Liver (tissue), 9 donors: ENCODE data around the gene GOLGA5. TPM values are rescaled to one million over a fixed set of nuclear protein-coding genes. Genes with fewer than 3 reads are reported as not detected.
"Not testable (repeated sequence)": the region's sequence is repeated elsewhere in the genome, so short reads cannot be mapped to it uniquely, and the experiment has no call there.

Source experiments
- DNase-seq: peaks from one replicate; pipeline ENCODE4 v3.0.0-alpha.2; 2017; ENCODE audit warnings: low spot score
- H3K27ac ChIP-seq, 2 donors: one replicate each; pipeline ENCODE4 v1.7.0; 2013; ENCODE audit warnings: inconsistent platforms in 2 of 2, low read length in 2 of 2, control low read depth in 1 of 2, low read depth in 1 of 2, mild to moderate bottlenecking in 1 of 2
- H3K27me3 ChIP-seq, 4 donors: one replicate each; pipeline versions ENCODE4 v1.6.1 to v1.7.0; 2013; ENCODE audit warnings: low read length in 3 of 4, inconsistent platforms in 1 of 4, mild to moderate bottlenecking in 1 of 4, moderate library complexity in 1 of 4; ENCODE audit not compliant: control insufficient read depth in 4 of 4, insufficient read depth in 4 of 4
- H3K36me3 ChIP-seq, 4 donors: one replicate each; pipeline versions ENCODE4 v1.6.1 to v1.7.0; 2013; ENCODE audit warnings: low read length in 3 of 4, mild to moderate bottlenecking in 3 of 4, low read depth in 1 of 4, moderate library complexity in 1 of 4; ENCODE audit not compliant: control insufficient read depth in 4 of 4, insufficient read depth in 3 of 4
- H3K4me1 ChIP-seq, 4 donors: one replicate each; pipeline versions ENCODE4 v1.6.1 to v1.7.0; 2013; ENCODE audit warnings: low read length in 3 of 4, mild to moderate bottlenecking in 3 of 4, moderate library complexity in 1 of 4; ENCODE audit not compliant: control insufficient read depth in 4 of 4, insufficient read depth in 4 of 4
- H3K4me3 ChIP-seq, 3 donors: one replicate each; pipeline versions ENCODE4 v1.6.1 to v1.7.0; 2013; ENCODE audit warnings: low read length in 3 of 3, control low read depth in 1 of 3, low read depth in 1 of 3, mild to moderate bottlenecking in 1 of 3
- H3K9ac ChIP-seq, 2 donors: one replicate each; pipeline ENCODE4 v1.7.0; 2013; ENCODE audit warnings: low read length in 2 of 2, mild to moderate bottlenecking in 2 of 2, moderate library complexity in 2 of 2, control low read depth in 1 of 2, low read depth in 1 of 2
- H3K9me3 ChIP-seq, 4 donors: one replicate each; pipeline versions ENCODE4 v1.6.1 to v1.7.0; 2013; ENCODE audit warnings: low read length in 3 of 4; ENCODE audit not compliant: control insufficient read depth in 4 of 4
- EGR1 ChIP-seq, 2 donors: IDR thresholded peaks; 2 replicates each; pipeline ENCODE4 v1.6.1; 2016 to 2018; ENCODE audit warnings: antibody characterized with exemption in 2 of 2, low read depth in 2 of 2
- FOXA1 ChIP-seq: IDR thresholded peaks from 2 replicates; pipeline ENCODE4 v1.6.1; 2016; ENCODE audit warnings: antibody characterized with exemption
- FOXA2 ChIP-seq: IDR thresholded peaks from 2 replicates; pipeline ENCODE4 v1.6.1; 2016; ENCODE audit warnings: antibody characterized with exemption
- GABPA ChIP-seq, 2 donors: IDR thresholded peaks in 1 of 2; conservative IDR thresholded peaks in 1 of 2; 2 replicates each; pipeline ENCODE4 v1.6.1; 2016; ENCODE audit warnings: antibody characterized with exemption in 2 of 2, mild to moderate bottlenecking in 1 of 2, moderate library complexity in 1 of 2
- HNF4A ChIP-seq, 2 donors: conservative IDR thresholded peaks; 2 replicates each; pipeline ENCODE4 v1.6.1; 2016; ENCODE audit warnings: antibody characterized with exemption in 2 of 2, mild to moderate bottlenecking in 2 of 2
- HNF4G ChIP-seq: IDR thresholded peaks from 2 replicates; pipeline ENCODE4 v1.6.1; 2016; ENCODE audit warnings: antibody characterized with exemption
- JUND ChIP-seq, 2 donors: IDR thresholded peaks; 2 replicates each; pipeline ENCODE4 v1.6.1; 2016; ENCODE audit warnings: antibody characterized with exemption in 2 of 2
- NR2F2 ChIP-seq: IDR thresholded peaks from 2 replicates; pipeline ENCODE4 v1.6.1; 2016; ENCODE audit warnings: antibody characterized with exemption
- RAD21 ChIP-seq, 2 donors: IDR thresholded peaks; 2 replicates each; pipeline ENCODE4 v1.6.1; 2016; ENCODE audit warnings: antibody characterized with exemption in 2 of 2, mild to moderate bottlenecking in 2 of 2
- RXRA ChIP-seq, 2 donors: IDR thresholded peaks; 2 replicates each; pipeline ENCODE4 v1.6.1; 2017 to 2018; ENCODE audit warnings: antibody characterized with exemption in 2 of 2, mild to moderate bottlenecking in 1 of 2
- SP1 ChIP-seq: IDR thresholded peaks from 2 replicates; pipeline ENCODE4 v1.6.1; 2018; ENCODE audit warnings: antibody characterized with exemption, mild to moderate bottlenecking
- TAF1 ChIP-seq: conservative IDR thresholded peaks from 2 replicates; pipeline ENCODE4 v1.6.1; 2016; ENCODE audit warnings: antibody characterized with exemption, mild to moderate bottlenecking
- YY1 ChIP-seq: IDR thresholded peaks from 2 replicates; pipeline ENCODE4 v1.6.1; 2016; ENCODE audit warnings: antibody characterized with exemption, mild to moderate bottlenecking
- WGBS: extraction: QIAGEN DNeasy Blood & Tissue Kit; methylation state at CpG from one replicate; pipeline ENCODE4 v1.1.7; 2013; 5-methylcytosine and 5-hydroxymethylcytosine counted together
- polyA plus RNA-seq, 2 donors: library from polyadenylated mRNA; stranded (reverse) in 1 of 2; unstranded in 1 of 2; fragments of 200-250 nt in 1 of 2; fragments of >200 nt in 1 of 2; fragmentation: Nextera tagmentation in 1 of 2; extraction: Ambion mirVana in 1 of 2; gene quantifications; one replicate each; pipeline versions ENCODE4 v1.2.1 to v1.2.3, GENCODE V29; 2013 to 2015
- total RNA-seq, 2 donors: library from RNA; depleted of rRNA; stranded (reverse); fragments of >200 nt; gene quantifications; one replicate each; pipeline ENCODE4 v1.2.3, GENCODE V29; 2014
- TF ChIP-seq, protein P1 (sequence below): IDR thresholded peaks from 2 replicates; pipeline ENCODE4 v1.6.1; 2016; ENCODE audit warnings: antibody characterized with exemption
- TF ChIP-seq, protein P2 (sequence below): IDR thresholded peaks from 2 replicates; pipeline ENCODE4 v1.6.1; 2016; ENCODE audit warnings: antibody characterized with exemption
- TF ChIP-seq, protein P3 (sequence below): IDR thresholded peaks from 2 replicates; pipeline ENCODE4 v1.6.1; 2016; ENCODE audit warnings: antibody characterized with exemption
- TF ChIP-seq, protein P4 (sequence below): IDR thresholded peaks from 2 replicates; pipeline ENCODE4 v1.6.1; 2016; ENCODE audit warnings: antibody characterized with exemption, mild to moderate bottlenecking
- TF ChIP-seq, protein P5 (sequence below): fragments of 150-350 bp; IDR thresholded peaks from 2 replicates; pipeline ENCODE4 v1.5.1; 2017; ENCODE audit warnings: improper control_type of control experiment, low read depth, low read length; ENCODE audit not compliant: missing input control
- donor health status: healthy.
- donor health status: healthy.
- donor health status: healthy.
- donor health status: healthy.
- donor health status: healthy.

The GOLGA5 gene
- total and polyA plus RNA-seq, 4 donors = 19.2 to 39.9 (median 28.2) TPM

DNA sequence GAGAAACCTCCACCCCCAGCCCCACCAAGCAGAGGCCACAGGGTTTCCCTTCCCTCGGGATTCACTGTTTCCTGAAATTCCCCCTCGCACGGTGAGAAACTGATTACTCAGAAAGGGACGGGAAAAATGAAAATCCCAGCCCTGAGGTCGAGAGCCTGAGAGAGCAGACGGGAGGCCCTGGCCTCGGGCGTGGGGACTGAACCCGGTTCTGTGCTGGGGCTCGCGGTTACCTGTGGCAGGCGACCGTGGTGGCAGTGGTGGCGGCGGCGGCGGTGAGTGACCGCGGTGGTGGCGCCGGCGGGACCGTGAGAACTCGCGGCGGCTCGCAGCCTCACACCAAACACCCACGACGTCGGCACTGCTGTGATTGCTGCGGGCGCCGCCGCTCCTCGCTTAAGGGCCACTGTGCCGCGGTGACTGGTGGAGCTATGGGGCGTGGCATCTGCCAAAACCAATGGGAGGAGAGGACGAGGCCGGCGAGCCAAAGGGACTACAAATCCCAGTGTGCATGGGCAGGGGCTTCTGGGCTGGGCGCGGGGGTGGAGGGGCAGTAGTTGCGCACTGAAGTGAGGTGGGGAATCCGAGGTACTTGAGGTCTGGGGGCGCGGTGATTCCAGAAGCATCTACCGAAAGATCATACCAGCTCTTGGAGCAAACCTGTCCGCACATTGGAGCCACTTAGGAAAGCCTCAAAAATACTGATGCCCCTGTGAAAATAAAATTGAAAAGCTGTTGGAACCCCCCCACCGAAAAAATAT is 45.7 kb upstream of the GOLGA5 start, which contains the start of gene LGMN:
LGMN (minus strand) TSS at position 369 of the 758 bp plus-strand sequence. CDS start 15,841 bp downstream, outside the sequence.
- Histone ChIP-seq H3K9me3 (no peaks in the 10 kb centered on the region), H3K36me3 (no peaks in the 10 kb centered on the region), H3K27ac (peak within 1 kb of the TSS; percentile 82 to 95), H3K4me3 (peak within 1 kb of the TSS; percentile 71 to 84 (median 84)), H3K9ac (peak within 1 kb of the TSS; percentile 88 to 93), H3K27me3 (no peaks in the 10 kb centered on the region), H3K4me1 (peaks cover 0 to 15% (median 6%) of the 10 kb centered on the region in 4 donors)
- DNase-seq = peak; percentile 83
- TF ChIP-seq RXRA (IDR thresholded peaks at IDR 0.05) (peak; percentile 9 to 17), NR2F2 (no peak), HNF4G (no peak), YY1 (peak; percentile 71), FOXA2 (no peak), SP1 (peak; percentile 74), RAD21 (IDR thresholded peaks at IDR 0.05) (peak; percentile 24 to 33), GABPA (IDR thresholded peaks at IDR 0.05 in 1 of 2, conservative IDR thresholded peaks at IDR 0.05 in 1 of 2) (no peak), HNF4A (conservative IDR thresholded peaks at IDR 0.05) (peak in 1 of 2 donors; percentile 17), TAF1 (peak; percentile 98), JUND (IDR thresholded peaks at IDR 0.05) (no peak), EGR1 (IDR thresholded peaks at IDR 0.05; ENCODE audit: low read depth in 2 of 2) (peak; percentile 72 to 82), FOXA1 (peak; percentile 36)
- TF ChIP-seq, protein P1, sequence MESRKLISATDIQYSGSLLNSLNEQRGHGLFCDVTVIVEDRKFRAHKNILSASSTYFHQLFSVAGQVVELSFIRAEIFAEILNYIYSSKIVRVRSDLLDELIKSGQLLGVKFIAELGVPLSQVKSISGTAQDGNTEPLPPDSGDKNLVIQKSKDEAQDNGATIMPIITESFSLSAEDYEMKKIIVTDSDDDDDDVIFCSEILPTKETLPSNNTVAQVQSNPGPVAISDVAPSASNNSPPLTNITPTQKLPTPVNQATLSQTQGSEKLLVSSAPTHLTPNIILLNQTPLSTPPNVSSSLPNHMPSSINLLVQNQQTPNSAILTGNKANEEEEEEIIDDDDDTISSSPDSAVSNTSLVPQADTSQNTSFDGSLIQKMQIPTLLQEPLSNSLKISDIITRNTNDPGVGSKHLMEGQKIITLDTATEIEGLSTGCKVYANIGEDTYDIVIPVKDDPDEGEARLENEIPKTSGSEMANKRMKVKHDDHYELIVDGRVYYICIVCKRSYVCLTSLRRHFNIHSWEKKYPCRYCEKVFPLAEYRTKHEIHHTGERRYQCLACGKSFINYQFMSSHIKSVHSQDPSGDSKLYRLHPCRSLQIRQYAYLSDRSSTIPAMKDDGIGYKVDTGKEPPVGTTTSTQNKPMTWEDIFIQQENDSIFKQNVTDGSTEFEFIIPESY = no peak
- TF ChIP-seq, protein P2, sequence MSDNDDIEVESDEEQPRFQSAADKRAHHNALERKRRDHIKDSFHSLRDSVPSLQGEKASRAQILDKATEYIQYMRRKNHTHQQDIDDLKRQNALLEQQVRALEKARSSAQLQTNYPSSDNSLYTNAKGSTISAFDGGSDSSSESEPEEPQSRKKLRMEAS = no peak
- TF ChIP-seq, protein P3, sequence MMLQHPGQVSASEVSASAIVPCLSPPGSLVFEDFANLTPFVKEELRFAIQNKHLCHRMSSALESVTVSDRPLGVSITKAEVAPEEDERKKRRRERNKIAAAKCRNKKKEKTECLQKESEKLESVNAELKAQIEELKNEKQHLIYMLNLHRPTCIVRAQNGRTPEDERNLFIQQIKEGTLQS = no peak
- TF ChIP-seq, protein P4, sequence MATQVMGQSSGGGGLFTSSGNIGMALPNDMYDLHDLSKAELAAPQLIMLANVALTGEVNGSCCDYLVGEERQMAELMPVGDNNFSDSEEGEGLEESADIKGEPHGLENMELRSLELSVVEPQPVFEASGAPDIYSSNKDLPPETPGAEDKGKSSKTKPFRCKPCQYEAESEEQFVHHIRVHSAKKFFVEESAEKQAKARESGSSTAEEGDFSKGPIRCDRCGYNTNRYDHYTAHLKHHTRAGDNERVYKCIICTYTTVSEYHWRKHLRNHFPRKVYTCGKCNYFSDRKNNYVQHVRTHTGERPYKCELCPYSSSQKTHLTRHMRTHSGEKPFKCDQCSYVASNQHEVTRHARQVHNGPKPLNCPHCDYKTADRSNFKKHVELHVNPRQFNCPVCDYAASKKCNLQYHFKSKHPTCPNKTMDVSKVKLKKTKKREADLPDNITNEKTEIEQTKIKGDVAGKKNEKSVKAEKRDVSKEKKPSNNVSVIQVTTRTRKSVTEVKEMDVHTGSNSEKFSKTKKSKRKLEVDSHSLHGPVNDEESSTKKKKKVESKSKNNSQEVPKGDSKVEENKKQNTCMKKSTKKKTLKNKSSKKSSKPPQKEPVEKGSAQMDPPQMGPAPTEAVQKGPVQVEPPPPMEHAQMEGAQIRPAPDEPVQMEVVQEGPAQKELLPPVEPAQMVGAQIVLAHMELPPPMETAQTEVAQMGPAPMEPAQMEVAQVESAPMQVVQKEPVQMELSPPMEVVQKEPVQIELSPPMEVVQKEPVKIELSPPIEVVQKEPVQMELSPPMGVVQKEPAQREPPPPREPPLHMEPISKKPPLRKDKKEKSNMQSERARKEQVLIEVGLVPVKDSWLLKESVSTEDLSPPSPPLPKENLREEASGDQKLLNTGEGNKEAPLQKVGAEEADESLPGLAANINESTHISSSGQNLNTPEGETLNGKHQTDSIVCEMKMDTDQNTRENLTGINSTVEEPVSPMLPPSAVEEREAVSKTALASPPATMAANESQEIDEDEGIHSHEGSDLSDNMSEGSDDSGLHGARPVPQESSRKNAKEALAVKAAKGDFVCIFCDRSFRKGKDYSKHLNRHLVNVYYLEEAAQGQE = peak; percentile 95
- TF ChIP-seq, protein P5, sequence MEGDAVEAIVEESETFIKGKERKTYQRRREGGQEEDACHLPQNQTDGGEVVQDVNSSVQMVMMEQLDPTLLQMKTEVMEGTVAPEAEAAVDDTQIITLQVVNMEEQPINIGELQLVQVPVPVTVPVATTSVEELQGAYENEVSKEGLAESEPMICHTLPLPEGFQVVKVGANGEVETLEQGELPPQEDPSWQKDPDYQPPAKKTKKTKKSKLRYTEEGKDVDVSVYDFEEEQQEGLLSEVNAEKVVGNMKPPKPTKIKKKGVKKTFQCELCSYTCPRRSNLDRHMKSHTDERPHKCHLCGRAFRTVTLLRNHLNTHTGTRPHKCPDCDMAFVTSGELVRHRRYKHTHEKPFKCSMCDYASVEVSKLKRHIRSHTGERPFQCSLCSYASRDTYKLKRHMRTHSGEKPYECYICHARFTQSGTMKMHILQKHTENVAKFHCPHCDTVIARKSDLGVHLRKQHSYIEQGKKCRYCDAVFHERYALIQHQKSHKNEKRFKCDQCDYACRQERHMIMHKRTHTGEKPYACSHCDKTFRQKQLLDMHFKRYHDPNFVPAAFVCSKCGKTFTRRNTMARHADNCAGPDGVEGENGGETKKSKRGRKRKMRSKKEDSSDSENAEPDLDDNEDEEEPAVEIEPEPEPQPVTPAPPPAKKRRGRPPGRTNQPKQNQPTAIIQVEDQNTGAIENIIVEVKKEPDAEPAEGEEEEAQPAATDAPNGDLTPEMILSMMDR = no peak
- WGBS = 1% methylated on average over 50 of the region's 50 CpGs

DNA sequence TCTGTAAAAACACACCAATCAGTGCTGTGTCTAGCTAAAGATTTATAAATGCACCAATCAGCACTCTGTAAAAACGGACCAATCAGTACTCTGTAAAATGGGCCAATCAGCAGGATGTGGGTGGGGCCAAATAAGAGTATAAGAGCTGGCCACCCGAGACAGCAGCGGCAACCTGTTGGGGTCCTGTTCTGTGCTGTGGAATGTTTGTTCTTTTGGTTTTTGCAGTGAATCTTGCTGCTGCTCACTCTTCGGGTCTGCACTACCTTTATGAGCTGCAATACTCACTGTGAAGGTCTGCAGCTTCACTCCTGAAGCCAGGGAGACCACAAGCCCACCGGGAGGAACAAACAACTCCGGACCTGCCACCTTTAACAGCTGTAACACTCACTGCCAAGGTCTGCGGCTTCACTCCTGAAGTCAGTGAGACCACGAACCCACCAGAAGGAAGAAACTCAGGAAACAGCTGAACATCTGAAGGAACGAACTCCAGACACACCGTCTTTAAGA is 43.8 kb upstream of the GOLGA5 start:
- not testable (repeated sequence) for H3K27ac ChIP-seq, H3K9me3 ChIP-seq, H3K36me3 ChIP-seq, H3K4me3 ChIP-seq, H3K9ac ChIP-seq, DNase-seq, H3K27me3 ChIP-seq
- 81% methylated on average over 10 of the region's 10 CpGs for WGBS
- H3K4me1 ChIP-seq = peaks cover 0 to 15% (median 6%) of the 10 kb centered on the region in 4 donors
